NB4 (cell line): ENCODE data around the gene ZSCAN16.

Experiments
- CTCF ChIP-seq: IDR thresholded peaks from one replicate; pipeline ENCODE4 v1.5.1; 2012; ENCODE audit warnings: low read depth, low read length
- POLR2A ChIP-seq: IDR thresholded peaks from 2 replicates; pipeline ENCODE4 v1.6.1; 2011; ENCODE audit warnings: mild to moderate bottlenecking; ENCODE audit not compliant: insufficient read length; ENCODE audit errors: extremely low read depth

- TF ChIP-seq POLR2A (no peak), CTCF (no peak)
Measured at GRCh38 chr6:28115799-28116198, 8.6 kb upstream of the ZSCAN16 start.
